ENCODE data around the gene ITPRID1. TPM values are rescaled to one million over a fixed set of nuclear protein-coding genes. Genes with fewer than 3 reads are reported as not detected.

Gene ITPRID1
- total RNA-seq, 4 donors from 2014 or later, result 0.49 TPM; not detected in 3

GRCh38 chr7:31550432-31550831 is 36.5 kb downstream of the ITPRID1 start:
- TF ChIP-seq POLR2A (IDR thresholded peaks at IDR 0.05) (no peak), CTCF (IDR thresholded peaks at IDR 0.05) (no peak), EP300 (IDR thresholded peaks at IDR 0.05) (no peak), POLR2AphosphoS5 (IDR thresholded peaks at IDR 0.05) (no peak)
- no peak for ATAC-seq

GRCh38 chr7:31553661-31554081 is 39.8 kb downstream of the ITPRID1 start:
- Histone ChIP-seq H3K4me1 (no peaks in the 10 kb centered on the region), H3K36me3 (no peaks in the 10 kb centered on the region), H3K9me3 (no peaks in the 10 kb centered on the region), H3K4me3 (no peak overlapping the region), H3K27ac (no peak overlapping the region), H3K27me3 (no peaks in the 10 kb centered on the region)
- ATAC-seq, result no peak
- TF ChIP-seq CTCF (IDR thresholded peaks at IDR 0.05), result no peak
- TF ChIP-seq EP300 (IDR thresholded peaks at IDR 0.05), result no peak
- no peak for TF ChIP-seq POLR2A (IDR thresholded peaks at IDR 0.05)

More at GRCh38 chr7:31550432-31550831, 36.5 kb downstream of the ITPRID1 start:
- no peak overlapping the region for H3K4me3 ChIP-seq
- H3K4me1 ChIP-seq, result no peaks in the 10 kb centered on the region
- H3K9me3 ChIP-seq, result no peaks in the 10 kb centered on the region
- no peak overlapping the region for H3K27ac ChIP-seq
- H3K36me3 ChIP-seq, result no peaks in the 10 kb centered on the region
- H3K27me3 ChIP-seq, result no peaks in the 10 kb centered on the region
- 45% methylated on average over 1 of the region's 1 CpG; no CpG with 5 or more reads in 1 of the 2 donors for WGBS, 2 donors (ENCODE audit: low coverage in 1 of 2)

- Histone ChIP-seq H3K4me3 (no peak overlapping the region), H3K27ac (no peak overlapping the region), H3K9me3 (no peaks in the 10 kb centered on the region), H3K4me1 (no peaks in the 10 kb centered on the region), H3K36me3 (no peaks in the 10 kb centered on the region), H3K27me3 (no peaks in the 10 kb centered on the region)
- 55% methylated on average over 1 of the region's 1 CpG; no CpG with 5 or more reads in 1 of the 2 donors for WGBS, 2 donors (ENCODE audit: low coverage in 1 of 2)
- TF ChIP-seq POLR2AphosphoS5 (IDR thresholded peaks at IDR 0.05) (no peak), CTCF (IDR thresholded peaks at IDR 0.05) (no peak), EP300 (IDR thresholded peaks at IDR 0.05) (no peak)
- ATAC-seq, result no peak
These were observed 48.1 kb downstream of the ITPRID1 start for GRCh38 chr7:31562002-31562401.

- TF ChIP-seq CTCF (IDR thresholded peaks at IDR 0.05) (no peak), EP300 (IDR thresholded peaks at IDR 0.05) (no peak), POLR2A (IDR thresholded peaks at IDR 0.05) (no peak), POLR2AphosphoS5 (IDR thresholded peaks at IDR 0.05) (no peak)
- no peaks in the 10 kb centered on the region for H3K27me3 ChIP-seq
- H3K27ac ChIP-seq, result no peak overlapping the region
- no peak for ATAC-seq
- WGBS, 2 donors (ENCODE audit: low coverage in 1 of 2), result 28% methylated on average over 5 of the region's 5 CpGs
- no peaks in the 10 kb centered on the region for H3K4me1 ChIP-seq
- H3K4me3 ChIP-seq, result no peak overlapping the region
- H3K36me3 ChIP-seq, result no peaks in the 10 kb centered on the region
- H3K9me3 ChIP-seq, result no peaks in the 10 kb centered on the region
These were observed 49.6 kb downstream of the ITPRID1 start for GRCh38 chr7:31563522-31563921.

- 20 to 43% methylated on average over 1 to 3 of the region's 3 CpGs for WGBS, 2 donors (ENCODE audit: low coverage in 1 of 2)
- no peak for TF ChIP-seq EP300 (IDR thresholded peaks at IDR 0.05)
- TF ChIP-seq POLR2AphosphoS5 (IDR thresholded peaks at IDR 0.05), result no peak
- no peak for TF ChIP-seq CTCF (IDR thresholded peaks at IDR 0.05)
- no peak for TF ChIP-seq POLR2A (IDR thresholded peaks at IDR 0.05)
- Histone ChIP-seq H3K27ac (no peak overlapping the region), H3K4me1 (no peaks in the 10 kb centered on the region), H3K36me3 (no peaks in the 10 kb centered on the region), H3K4me3 (no peak overlapping the region), H3K27me3 (no peaks in the 10 kb centered on the region), H3K9me3 (no peaks in the 10 kb centered on the region)
- no peak for ATAC-seq
These were observed 50.1 kb downstream of the ITPRID1 start for GRCh38 chr7:31563951-31564350.

Measured in gastroesophageal sphincter (tissue), 4 donors.